Thyroid gland (tissue), 4 donors: ENCODE results near the gene GUCY1A2.

Experiments
- CTCF ChIP-seq, 6 experiments: fragments of 200-600 bp in 3 of 6; fragments of 450-650 bp in 3 of 6; sonication (generic) in 3 of 6; IDR thresholded peaks; one replicate each; pipeline ENCODE4 v1.5.1; 2016 to 2019; ENCODE audit warnings: antibody characterized with exemption in 6 of 6, mild to moderate bottlenecking in 2 of 6, inconsistent platforms in 1 of 6, moderate library complexity in 1 of 6
- POLR2A ChIP-seq, 2 donors: fragments of 450-650 bp; IDR thresholded peaks; one replicate each; pipeline ENCODE4 v1.6.1; 2017; ENCODE audit warnings: antibody characterized with exemption in 2 of 2, mild to moderate bottlenecking in 2 of 2, moderate library complexity in 1 of 2

DNA sequence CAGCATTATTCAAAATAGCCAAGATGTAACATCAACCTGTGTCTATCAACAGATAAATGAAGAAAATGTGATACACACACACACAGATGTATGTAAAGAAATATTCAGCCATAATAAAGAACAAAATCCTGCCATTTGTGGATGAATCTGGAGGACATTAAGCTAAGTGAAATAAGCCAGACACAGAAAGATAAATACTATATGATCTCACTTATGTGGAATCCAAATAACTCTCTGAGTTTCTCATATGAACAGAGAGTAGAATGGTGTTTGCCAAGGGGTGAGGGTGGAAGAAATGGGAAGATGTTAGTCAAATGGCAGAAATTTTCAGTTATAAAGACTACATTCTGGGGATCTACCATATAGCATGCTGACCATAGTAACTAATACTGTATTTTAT lies 224.2 kb downstream of the GUCY1A2 start:
- TF ChIP-seq POLR2A (IDR thresholded peaks at IDR 0.05): no peak
- TF ChIP-seq CTCF (IDR thresholded peaks at IDR 0.05): no peak
